Renal cortical epithelial cell (primary cell): Measurements from ENCODE around the gene CANT1. TPM values are rescaled to one million over a fixed set of nuclear protein-coding genes. Genes with fewer than 3 reads are reported as not detected.

Experiments
- DNase-seq: peaks from one replicate; pipeline ENCODE4 v3.0.0-alpha.2; 2011; ENCODE audit warnings: low read depth
- total RNA-seq: library from RNA; depleted of rRNA; stranded (reverse); fragments of >200 nt; gene quantifications from 2 replicates; pipeline ENCODE4 v1.2.3, GENCODE V29; 2014

The CANT1 gene
- total RNA-seq, 1 donor from 2014 or later: 84.5 TPM

DNA sequence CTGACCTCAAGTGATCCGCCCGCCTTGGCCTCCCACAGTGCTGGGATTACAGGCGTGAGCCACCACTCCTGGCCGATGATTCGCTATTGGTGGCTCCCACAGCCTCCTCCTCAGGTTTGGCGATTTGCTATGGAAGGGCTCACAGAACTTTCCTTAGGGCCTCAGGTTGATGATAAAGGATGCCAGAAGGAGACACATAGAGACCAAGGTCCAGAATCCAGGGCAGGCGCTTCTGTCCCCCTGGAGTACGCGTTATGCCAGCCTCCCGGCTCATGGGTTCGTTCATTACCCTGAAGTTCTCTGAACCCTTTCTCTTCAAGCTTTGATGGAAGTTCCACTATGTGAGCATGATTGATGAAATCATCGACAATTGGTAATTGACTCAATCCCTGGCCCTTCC, 49.8 kb downstream of the CANT1 start:
- DNase-seq: no peak

DNA sequence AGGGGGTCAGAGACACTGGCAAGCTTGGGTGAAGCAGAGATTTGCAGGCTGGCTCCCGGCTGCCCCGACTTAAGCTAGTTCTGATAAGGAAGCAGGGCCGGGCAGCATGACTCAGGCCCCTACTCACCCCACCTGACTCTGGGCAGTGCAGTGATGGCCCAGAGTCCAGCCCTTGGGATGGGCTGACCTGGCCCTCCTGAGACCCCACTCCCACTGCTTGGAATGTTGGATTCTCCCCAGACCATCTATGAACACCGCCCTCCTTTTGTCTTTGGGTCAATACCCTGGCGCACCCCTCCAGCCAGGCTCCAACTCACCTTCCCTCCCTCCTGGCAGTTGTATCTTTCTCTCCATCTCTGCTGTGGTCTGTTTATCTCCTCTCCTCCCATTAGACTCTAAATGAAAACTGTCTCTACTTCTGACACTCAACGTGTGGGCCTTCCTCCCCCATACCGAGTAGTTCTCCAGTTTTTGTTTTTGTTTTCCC, 50.9 kb downstream of the CANT1 start:
- no peak for DNase-seq

DNA sequence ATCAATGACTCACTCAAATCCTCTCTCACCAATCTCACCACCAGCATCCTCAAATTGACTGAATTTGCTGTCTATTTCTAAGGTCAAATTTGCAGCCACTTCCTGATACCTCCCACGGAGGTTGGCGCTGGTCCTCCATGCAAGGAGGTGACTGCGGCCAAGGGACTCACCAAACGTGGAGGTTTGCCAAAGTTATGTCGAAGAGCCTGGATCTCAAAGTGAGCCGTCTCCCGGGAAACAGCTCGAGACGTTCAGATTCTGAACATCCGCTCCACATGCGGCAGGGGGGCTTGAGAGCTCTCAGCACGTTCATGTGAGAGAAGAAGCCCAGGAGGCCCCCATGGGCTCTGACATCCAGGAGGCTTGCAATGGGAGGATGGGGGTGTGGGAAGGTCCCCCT, 52.4 kb downstream of the CANT1 start:
- no peak for DNase-seq

DNA sequence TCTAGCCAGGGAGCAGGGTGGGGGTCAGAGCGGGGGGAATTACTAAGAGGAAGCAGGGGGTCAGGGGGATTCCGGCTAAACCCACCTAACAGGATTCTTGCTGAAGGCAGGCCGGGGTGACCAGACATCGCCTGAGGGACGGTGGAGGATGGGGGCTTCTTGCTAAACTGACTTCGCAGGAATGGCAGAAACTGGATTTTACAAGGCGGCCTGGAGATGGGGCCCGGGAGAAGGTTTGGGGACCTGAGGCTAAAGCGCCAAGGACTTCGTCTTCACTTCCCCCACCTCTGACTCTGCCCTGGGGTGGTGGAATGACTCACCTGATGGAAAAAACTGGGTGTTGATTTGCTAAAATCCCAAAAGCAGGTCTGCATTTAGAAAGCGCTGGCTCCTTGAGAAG, 53.3 kb downstream of the CANT1 start:
- DNase-seq: no peak

DNA sequence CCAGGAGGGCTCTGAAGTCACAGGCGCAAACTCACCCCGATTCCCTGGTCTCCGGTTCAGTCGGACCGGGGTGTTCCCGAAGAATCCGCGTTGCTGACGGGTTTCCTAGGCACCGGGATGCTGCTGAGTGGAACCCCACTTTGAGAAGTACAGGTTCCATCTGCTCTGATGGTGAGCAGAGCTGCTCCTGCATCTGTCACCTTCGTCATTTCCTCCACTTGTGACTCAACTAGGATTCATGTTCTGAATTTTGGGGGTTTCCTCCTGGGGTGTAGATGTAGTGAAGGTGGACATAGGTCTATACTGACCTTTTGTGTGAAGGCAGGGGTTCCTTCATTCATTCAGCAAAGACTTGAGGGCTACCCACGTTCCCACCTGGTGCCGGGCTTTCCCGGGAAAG, 54.9 kb downstream of the CANT1 start:
- no peak for DNase-seq

DNA sequence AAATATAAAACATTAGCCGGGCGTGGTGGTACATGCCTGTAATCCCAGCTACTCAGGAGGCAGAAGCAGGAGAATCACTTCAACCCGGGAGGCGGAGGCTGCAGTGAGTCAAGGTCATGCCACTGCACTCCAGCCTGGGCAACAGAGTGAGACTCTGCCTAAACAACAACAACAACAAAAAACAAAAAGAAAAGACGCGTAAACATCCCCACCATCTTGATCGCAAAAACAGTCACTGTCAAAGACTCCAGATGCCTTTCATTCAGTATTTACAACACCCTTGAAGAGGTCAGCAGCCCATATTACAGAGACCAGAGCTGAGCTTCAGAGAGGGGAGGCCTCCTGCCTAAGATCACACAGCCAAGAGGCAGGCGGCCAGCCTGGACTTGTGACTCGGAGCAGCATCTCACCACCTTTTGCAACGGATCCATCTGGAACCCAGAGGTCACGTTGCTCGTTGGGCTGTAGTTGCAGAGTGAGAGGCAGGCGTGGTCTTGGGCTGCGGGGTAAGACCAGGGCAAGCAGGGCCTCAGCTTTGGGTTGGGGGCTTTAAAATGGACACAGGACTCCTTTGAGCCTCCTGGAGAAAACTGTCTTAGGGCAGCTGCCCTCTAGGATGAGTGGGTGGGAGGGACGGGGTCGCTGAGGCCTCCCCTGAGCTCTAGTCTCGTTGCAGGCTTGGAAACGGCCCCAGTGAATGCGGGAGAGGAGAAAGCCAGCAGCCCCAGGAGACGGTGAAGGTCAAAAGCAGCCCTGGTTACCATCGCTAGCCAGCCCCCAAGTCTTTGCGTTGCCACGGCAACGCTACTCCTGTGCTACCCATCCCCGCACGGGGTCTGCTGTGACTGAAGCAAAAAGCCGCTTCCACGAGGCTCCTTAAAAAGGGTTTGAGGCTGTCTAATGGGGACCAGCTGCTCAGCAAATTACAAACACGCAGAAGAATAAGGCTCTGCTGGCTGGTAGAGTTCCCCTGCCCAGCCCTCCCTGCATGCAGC, 55.9 kb downstream of the CANT1 start:
- DNase-seq: no peak

DNA sequence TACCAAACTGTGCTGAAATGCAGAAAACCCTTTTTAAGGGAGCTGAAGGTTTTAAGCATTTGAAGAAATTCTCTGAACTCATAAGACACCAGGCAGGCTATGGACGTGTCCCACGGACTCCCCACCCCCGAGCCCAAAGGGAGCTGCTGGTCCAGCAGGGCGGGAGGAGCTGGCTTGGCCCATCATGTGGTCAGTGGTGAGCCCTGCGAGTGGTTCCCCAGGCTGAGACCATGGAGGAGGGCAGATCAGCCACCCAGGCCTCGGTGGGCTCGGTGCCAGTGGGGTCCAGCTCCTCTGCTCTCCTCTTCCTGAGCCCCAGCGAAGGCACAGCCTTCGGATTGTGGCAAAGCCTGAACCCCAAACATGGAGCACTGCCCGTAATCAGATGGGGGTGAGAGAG, 56.9 kb downstream of the CANT1 start:
- no peak for DNase-seq

DNA sequence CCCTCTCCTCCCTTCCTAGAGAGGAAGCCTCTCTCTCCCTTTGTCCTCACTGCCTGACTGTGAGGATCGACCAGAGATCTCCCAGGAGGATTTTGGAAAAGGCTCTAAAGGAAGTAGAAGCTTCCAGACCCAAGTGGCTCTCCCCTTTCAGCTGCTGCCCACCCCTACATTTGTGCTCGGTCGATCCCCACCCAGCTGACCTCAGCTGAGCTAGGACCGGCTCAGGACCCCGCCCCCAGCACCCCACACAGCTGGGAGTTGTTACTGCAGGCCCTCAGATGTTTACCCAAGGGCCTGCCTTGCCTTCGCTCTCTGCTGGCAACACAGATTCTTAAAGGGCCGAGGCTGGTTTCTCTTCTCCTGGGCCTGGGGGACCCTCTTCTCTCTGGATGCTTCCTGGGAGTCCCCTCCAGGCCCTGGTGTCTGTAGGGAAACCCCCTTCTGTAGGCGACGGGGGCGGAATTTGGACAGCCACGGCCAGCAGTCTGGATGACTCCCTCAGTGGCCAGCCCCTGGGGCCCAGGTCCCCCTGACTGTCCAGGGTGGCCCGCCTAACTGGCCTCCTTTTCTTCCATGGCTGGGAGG, 57.5 kb downstream of the CANT1 start:
- no peak for DNase-seq

DNA sequence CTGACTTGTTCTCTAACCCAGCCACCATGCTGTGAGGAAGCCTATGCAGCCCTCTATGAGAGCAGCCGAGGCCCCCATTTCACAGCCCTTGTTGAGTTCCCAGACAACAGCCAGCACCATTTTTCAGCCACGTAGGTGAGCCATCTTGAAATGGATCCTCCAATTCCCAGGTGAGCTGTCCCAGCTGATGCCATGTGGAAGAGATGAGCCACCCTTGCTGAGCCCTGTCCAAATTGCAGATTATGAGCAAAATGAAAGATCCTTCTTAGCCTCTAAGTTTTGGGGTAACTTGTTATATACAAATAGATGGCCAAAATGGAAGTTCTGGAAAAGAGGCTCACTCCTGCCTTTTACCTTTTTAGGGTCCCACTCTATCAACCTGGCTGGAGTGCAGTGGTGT, 58.7 kb downstream of the CANT1 start:
- no peak for DNase-seq

DNA sequence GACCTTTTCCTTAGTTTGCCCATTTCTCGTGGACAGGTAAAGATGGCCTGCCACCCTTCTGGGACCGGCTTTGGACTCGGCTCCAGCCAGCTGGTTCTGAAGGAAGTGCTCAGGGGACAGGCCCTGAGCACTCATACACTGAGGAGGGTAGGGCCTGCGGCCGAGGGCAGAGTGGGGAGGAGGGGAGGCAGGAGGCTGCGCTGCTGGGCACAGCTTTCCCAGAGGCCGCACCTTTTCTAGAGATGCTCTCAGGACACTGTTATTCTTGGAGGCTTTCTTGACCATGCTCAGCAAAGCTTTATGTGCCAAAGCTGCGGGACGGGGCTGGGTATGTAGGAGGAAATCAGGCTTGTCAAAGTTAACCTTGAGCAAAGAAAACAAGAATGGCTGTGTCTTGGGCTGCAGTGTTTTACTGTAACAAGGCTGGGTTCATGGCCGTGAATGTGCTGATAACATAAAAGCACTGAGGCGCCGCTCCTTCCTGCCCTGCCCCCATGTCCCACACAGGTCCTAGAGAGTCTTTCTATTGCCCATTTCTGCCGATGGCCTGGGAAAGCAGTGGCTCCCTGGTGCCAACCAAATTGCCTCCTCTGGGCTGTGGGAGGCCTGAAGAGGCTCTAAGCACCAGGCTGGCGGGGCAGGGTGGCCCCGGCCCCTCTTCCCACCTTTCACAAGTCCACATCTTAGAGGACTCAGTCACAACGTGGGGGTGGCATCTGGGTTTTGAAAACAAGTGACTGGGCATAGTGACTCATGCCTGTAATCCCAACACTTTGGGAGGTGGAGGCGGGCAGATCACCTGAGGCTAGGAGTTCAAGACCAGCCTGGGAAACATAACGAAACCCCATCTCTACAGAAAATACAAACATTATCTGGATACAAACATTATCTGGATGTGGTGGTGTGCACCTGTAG, 62.1 kb downstream of the CANT1 start:
- DNase-seq: peak; percentile 73

DNA sequence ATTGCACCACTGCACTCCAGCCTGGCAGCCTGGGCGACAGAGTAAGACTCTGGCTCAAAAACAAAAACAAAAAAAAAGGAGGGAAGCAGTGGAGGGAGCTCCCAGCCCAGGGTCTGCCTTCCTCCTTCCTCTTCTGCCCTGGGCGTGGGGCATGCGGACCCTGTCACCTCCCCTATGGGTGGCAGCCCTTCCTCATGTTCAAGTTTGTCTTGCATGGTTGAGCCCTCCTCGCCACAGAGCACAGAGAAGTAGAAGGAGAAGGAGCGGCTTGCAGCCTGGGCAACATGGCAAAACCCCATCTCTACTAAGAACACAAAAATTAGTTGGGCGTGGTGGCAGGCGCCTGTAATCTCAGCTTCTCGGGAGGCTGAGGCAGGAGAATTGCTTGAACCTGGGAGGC, 62.9 kb downstream of the CANT1 start:
- no peak for DNase-seq

DNA sequence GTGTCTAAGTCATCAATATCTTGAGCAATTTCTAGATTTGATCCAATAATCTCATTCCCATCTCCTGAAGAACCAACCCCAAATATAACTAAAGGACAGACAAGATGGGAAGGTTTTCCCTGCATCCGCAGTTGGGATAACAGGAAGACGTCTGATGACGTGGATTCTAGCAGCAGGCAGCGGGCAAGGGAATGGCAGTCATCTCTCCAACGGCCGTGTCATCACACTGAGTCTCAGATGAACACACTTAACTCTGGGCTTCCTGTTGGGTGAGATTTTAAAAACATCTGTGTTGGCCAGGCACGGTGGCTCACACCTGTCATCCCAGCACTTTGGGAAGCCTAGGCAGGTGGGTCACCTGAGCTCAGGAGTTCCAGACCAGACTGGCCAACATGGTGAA, 63.4 kb downstream of the CANT1 start:
- no peak for DNase-seq

DNA sequence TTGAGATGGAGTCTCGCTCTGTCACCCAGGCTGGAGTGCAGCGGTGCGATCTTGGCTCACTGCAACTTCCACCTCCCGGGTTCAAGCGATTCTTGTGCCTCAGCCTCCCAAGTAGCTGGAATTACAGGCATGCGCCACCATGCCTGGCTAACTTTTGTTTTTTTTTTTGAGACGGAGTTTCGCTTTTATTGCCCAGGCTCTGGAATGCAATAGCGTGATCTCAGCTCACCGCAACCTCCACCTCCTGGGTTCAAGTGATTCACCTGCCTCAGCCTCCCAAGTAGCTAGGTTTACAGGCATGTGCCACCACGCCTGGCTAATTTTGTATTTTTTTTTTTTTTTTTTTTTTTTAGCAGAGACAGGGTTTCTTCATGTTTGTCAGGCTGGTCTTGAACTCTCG, 64.1 kb downstream of the CANT1 start:
- peak; percentile 58 for DNase-seq

DNA sequence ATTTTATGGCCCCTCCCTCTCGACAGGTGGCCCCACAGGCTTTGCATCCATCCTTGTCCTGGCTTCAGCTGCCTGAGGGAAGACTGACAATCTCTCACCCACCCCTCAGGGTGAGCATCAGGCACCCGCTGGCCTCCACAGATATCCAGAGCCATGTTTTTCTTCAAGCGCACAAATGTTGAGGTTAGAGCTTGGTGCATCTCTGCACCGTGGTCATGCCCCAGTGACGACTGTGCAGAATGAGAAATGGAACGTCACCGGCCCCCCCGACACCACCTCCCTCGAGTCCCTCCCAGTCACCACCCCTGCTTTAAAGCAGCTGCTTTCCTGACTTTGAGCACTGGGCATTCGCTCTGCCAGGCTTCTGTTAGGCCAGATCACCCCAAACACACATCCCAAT, 64.6 kb downstream of the CANT1 start:
- DNase-seq: no peak

DNA sequence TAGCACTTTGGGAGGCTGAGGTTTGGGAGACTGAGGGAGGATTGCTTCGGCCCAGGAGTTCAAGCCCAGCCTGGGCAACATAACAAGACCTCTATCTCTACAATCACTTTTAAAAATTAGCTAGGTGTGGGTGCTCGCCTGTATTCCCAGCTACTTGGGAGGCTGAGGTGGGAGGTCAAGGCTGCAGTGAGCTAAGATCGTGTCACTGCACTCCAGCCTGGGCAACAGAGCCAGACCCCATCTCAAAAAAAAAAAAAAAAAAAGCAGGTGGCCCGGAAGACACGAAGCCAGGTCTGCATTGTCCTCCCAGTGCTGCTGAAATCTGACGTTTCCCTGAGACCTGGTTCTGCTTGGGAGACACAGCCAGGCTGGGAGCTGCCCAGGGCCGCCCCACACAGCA, 65.5 kb downstream of the CANT1 start:
- DNase-seq: no peak

Other genes with a start within 250 kb of the CANT1 start
- 33.5 and 59.0 TPM in 2 replicates for gene CYTH1, start 227.5 kb downstream of the CANT1 start, total RNA-seq
- gene USP36, start 168.9 kb downstream of the CANT1 start, total RNA-seq: 14.8 and 33.5 TPM in 2 replicates
- gene CEP295NL, start 106.6 kb downstream of the CANT1 start, total RNA-seq: 0.69 and 1.5 TPM in 2 replicates
- gene TIMP2, start 84.4 kb downstream of the CANT1 start, total RNA-seq: 16.1 and 42.1 TPM in 2 replicates
- 390 and 548 TPM in 2 replicates for gene LGALS3BP, start 29.8 kb downstream of the CANT1 start, total RNA-seq
- 26.1 and 34.9 TPM in 2 replicates for gene C1QTNF1, start 14.4 kb upstream of the CANT1 start, total RNA-seq
- 4.3 and 18.1 TPM in 2 replicates for gene ENGASE, start 65.1 kb upstream of the CANT1 start, total RNA-seq